DND-41 (cell line): ENCODE measurements around the gene WBP11.

Source experiments
- ATAC-seq: fragments of 200-7000 bp; cut with Tn5 transposase; 3 replicates; pipeline ENCODE4 v1.9.1; 2021; ENCODE audit warnings: low read depth; ENCODE audit not compliant: insufficient read depth
- DNase-seq: peaks from one replicate; pipeline ENCODE4 v3.0.0-alpha.2; 2020
- H2AFZ ChIP-seq: 2 replicates; pipeline ENCODE4 v1.6.0; 2012; ENCODE audit warnings: low read depth, low read length
- H3K27ac ChIP-seq: 2 replicates; pipeline ENCODE4 v1.5.1; 2012; ENCODE audit warnings: low read length, inconsistent platforms
- H3K27me3 ChIP-seq: fragments of 200-600 bp; sonication (generic); 2 replicates; pipeline ENCODE4 v1.6.0; 2012; ENCODE audit warnings: low read length, mild to moderate bottlenecking, inconsistent platforms; ENCODE audit not compliant: insufficient read depth, poor library complexity
- H3K36me3 ChIP-seq: 2 replicates; pipeline ENCODE4 v1.5.1; 2012; ENCODE audit warnings: low read length, inconsistent platforms; ENCODE audit not compliant: insufficient read depth
- H3K4me1 ChIP-seq: 2 replicates; pipeline ENCODE4 v1.5.1; 2012; ENCODE audit warnings: mild to moderate bottlenecking, low read length; ENCODE audit not compliant: insufficient read depth
- H3K4me2 ChIP-seq: 2 replicates; pipeline ENCODE4 v1.6.0; 2012; ENCODE audit warnings: mild to moderate bottlenecking, moderate library complexity, low read length, inconsistent platforms; ENCODE audit not compliant: insufficient read depth
- H3K4me3 ChIP-seq, 2 experiments: fragments of 200-600 bp in 1 of 2; shearing (Covaris generic) in 1 of 2; 2 replicates each; pipeline ENCODE4 v1.5.1; 2012 to 2016; ENCODE audit warnings: inconsistent platforms in 2 of 2, low read length in 2 of 2, mild to moderate bottlenecking in 2 of 2, low read depth in 1 of 2, moderate library complexity in 1 of 2
- H3K79me2 ChIP-seq: 2 replicates; pipeline ENCODE4 v1.6.0; 2012; ENCODE audit warnings: low read length, inconsistent platforms; ENCODE audit not compliant: insufficient read depth
- H3K9ac ChIP-seq: 2 replicates; pipeline ENCODE4 v1.6.0; 2012; ENCODE audit warnings: low read depth, mild to moderate bottlenecking, inconsistent platforms, low read length, moderate library complexity
- H3K9me3 ChIP-seq: 2 replicates; pipeline ENCODE4 v1.5.1; 2012; ENCODE audit warnings: low read length, moderate library complexity, mild to moderate bottlenecking, inconsistent platforms; ENCODE audit not compliant: insufficient read depth, severe bottlenecking
- H4K20me1 ChIP-seq: 2 replicates; pipeline ENCODE4 v1.6.0; 2012; ENCODE audit warnings: low read length; ENCODE audit not compliant: insufficient read depth
- CTCF ChIP-seq: IDR thresholded peaks from 2 replicates; pipeline ENCODE4 v1.5.1; 2012; ENCODE audit warnings: borderline replicate concordance, low read length, moderate library complexity, mild to moderate bottlenecking; ENCODE audit not compliant: poor library complexity, severe bottlenecking; ENCODE audit errors: extremely low read depth
- EZH2 ChIP-seq: IDR thresholded peaks from 3 replicates; pipeline ENCODE4 v1.6.1; 2012; ENCODE audit warnings: borderline replicate concordance, low read depth, mild to moderate bottlenecking, moderate library complexity, low read length, inconsistent platforms; ENCODE audit not compliant: severe bottlenecking

The WBP11 gene

DNA sequence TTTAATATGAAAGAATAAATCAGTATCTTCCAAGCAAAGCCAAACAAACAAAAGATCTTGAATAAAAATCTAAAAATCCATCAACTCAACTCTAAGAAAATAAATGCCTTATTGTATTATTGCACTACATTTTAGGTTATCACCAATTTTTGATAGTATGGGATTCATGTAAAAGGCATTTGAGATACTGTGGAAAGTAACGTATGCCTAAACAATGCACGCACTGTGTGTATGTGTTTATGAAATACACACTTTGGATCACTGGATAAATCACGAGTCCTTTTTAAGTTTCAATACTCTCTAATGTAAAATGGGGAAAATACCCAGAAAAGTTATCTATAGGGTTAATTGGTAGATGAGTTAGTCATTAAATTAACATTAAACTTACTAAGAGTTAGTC is 17.7 kb downstream of the WBP11 start:
- TF ChIP-seq EZH2 = no peak
- TF ChIP-seq CTCF = no peak
- H3K9ac ChIP-seq = no peak overlapping the region
- no peaks in the 10 kb centered on the region for H3K79me2 ChIP-seq
- H4K20me1 ChIP-seq = no peaks in the 10 kb centered on the region
- H2AFZ ChIP-seq = no peak overlapping the region
- DNase-seq (no peak), ATAC-seq (no peak)
- H3K9me3 ChIP-seq = no peaks in the 10 kb centered on the region
- H3K4me3 ChIP-seq = no peak overlapping the region
- no peak overlapping the region for H3K4me2 ChIP-seq
- no peaks in the 10 kb centered on the region for H3K27me3 ChIP-seq
- peaks cover 10% of the 10 kb centered on the region for H3K4me1 ChIP-seq
- H3K27ac ChIP-seq = no peak overlapping the region
- H3K36me3 ChIP-seq = peaks cover 66% of the 10 kb centered on the region

- no peak overlapping the region for H2AFZ ChIP-seq
- no peaks in the 10 kb centered on the region for H4K20me1 ChIP-seq
- peaks cover 13% of the 10 kb centered on the region for H3K4me1 ChIP-seq
- no peak overlapping the region for H3K9ac ChIP-seq
- ATAC-seq (no peak), DNase-seq (no peak)
- no peak overlapping the region for H3K4me2 ChIP-seq
- no peaks in the 10 kb centered on the region for H3K27me3 ChIP-seq
- H3K4me3 ChIP-seq = no peak overlapping the region
- no peaks in the 10 kb centered on the region for H3K79me2 ChIP-seq
- H3K27ac ChIP-seq = no peak overlapping the region
- no peak for TF ChIP-seq CTCF
- TF ChIP-seq EZH2 = no peak
- H3K9me3 ChIP-seq = no peaks in the 10 kb centered on the region
- peaks cover 55% of the 10 kb centered on the region for H3K36me3 ChIP-seq
Observed at GRCh38 chr12:14784471-14784870, 18.8 kb downstream of the WBP11 start.

GRCh38 chr12:14782756-14783155 is 20.5 kb downstream of the WBP11 start:
- H3K4me2 ChIP-seq = no peak overlapping the region
- H3K9ac ChIP-seq = no peak overlapping the region
- no peaks in the 10 kb centered on the region for H3K79me2 ChIP-seq
- DNase-seq (no peak), ATAC-seq (no peak)
- no peaks in the 10 kb centered on the region for H3K9me3 ChIP-seq
- H3K27me3 ChIP-seq = no peaks in the 10 kb centered on the region
- TF ChIP-seq EZH2 (no peak), CTCF (no peak)
- H2AFZ ChIP-seq = no peak overlapping the region
- H3K27ac ChIP-seq = no peak overlapping the region
- H3K4me1 ChIP-seq = peaks cover 13% of the 10 kb centered on the region
- peaks cover 38% of the 10 kb centered on the region for H3K36me3 ChIP-seq
- H3K4me3 ChIP-seq = no peak overlapping the region
- H4K20me1 ChIP-seq = no peaks in the 10 kb centered on the region

DNA sequence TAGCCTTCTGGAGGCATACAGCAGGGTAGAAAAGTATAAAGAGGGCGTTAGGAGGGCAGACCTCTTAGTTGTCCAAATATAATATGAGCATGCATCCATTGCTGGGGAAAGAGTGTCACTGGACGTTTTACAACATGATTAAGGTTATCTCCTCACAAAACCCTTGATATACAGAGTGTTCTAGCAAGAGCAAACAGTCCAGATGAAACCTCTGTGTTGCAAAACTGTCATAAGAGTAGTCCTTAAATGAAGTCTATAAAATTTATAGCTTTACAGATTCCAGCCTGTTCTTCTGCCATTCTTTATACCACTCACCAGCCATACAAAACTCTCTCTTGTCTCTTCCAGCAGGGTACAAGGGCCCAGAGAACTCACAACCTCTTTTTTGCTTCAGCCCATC is 21.7 kb downstream of the WBP11 start:
- DNase-seq (no peak), ATAC-seq (no peak)
- peaks cover 13% of the 10 kb centered on the region for H3K4me1 ChIP-seq
- no peak overlapping the region for H3K4me3 ChIP-seq
- H3K27me3 ChIP-seq = no peaks in the 10 kb centered on the region
- H2AFZ ChIP-seq = no peak overlapping the region
- H3K4me2 ChIP-seq = no peak overlapping the region
- H3K27ac ChIP-seq = no peak overlapping the region
- H3K79me2 ChIP-seq = no peaks in the 10 kb centered on the region
- H3K9ac ChIP-seq = no peak overlapping the region
- H4K20me1 ChIP-seq = no peaks in the 10 kb centered on the region
- H3K36me3 ChIP-seq = peaks cover 26% of the 10 kb centered on the region; the same call in 1 of the 2 replicates
- TF ChIP-seq CTCF = no peak
- no peak for TF ChIP-seq EZH2
- no peaks in the 10 kb centered on the region for H3K9me3 ChIP-seq
